Activated T-cell treated with anti-CD3 and anti-CD28 coated beads, Interleukin-2, amount 50 U/mL, for 4 hours (primary cell): ENCODE measurements around the gene STT3A. TPM values are rescaled to one million over a fixed set of nuclear protein-coding genes. Genes with fewer than 3 reads are reported as not detected.

ENCODE experiments used
- ATAC-seq, 2 donors: fragments of 200-7000 bp; cut with Tn5 transposase; one replicate each; pipeline ENCODE4 v1.10.0; 2021
- DNase-seq: peaks from one replicate; pipeline ENCODE4 v3.0.0-alpha.2; 2020
- H3K27me3 Mint-ChIP-seq: one replicate; pipeline ENCODE4 v1.8.0; 2021; ENCODE audit warnings: low read depth, mixed read lengths
- H3K36me3 Mint-ChIP-seq: one replicate; pipeline ENCODE4 v1.8.0; 2022; ENCODE audit warnings: mixed read lengths; ENCODE audit not compliant: insufficient read depth
- H3K4me1 Mint-ChIP-seq: one replicate; pipeline ENCODE4 v1.8.0; 2021; ENCODE audit warnings: low read depth, mixed read lengths
- H3K4me3 Mint-ChIP-seq: one replicate; pipeline ENCODE4 v1.8.0; 2021; ENCODE audit warnings: mild to moderate bottlenecking, moderate library complexity, mixed read lengths
- H3K9me3 Mint-ChIP-seq: one replicate; pipeline ENCODE4 v1.8.0; 2021; ENCODE audit warnings: mixed read lengths
- total RNA-seq, 3 donors: library from RNA; stranded (reverse); gene quantifications; one replicate each; pipeline ENCODE4 v1.2.1, GENCODE V29; 2021

Gene STT3A
- total RNA-seq, 3 donors from 2014 or later: 124 to 148 (median 141) TPM

DNA sequence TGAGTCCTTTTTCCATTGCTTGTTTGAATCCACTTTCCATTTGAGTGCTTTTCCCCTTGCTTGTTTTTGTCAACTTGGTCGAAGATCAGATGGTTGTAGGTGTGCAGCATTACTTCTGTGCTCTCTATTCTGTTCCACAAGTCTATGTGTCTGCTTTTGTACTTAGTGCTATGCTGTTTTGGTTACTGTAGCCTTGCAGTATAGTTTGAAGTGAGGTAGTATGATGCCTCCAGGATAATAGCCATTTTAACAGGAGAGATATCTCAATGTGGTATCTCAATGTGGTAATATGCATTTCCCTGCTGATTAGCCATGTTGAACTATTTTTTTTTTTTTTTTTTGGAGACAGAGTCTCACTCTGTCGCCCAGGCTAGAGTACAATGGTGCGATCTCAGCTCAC, 71.3 kb downstream of the STT3A start:
- ATAC-seq (peak in 1 of 2 donors; percentile 23), DNase-seq (no peak)
- peaks cover 12% of the 10 kb centered on the region for H3K36me3 Mint-ChIP-seq
- peaks cover 9% of the 10 kb centered on the region for H3K9me3 Mint-ChIP-seq
- H3K27me3 Mint-ChIP-seq: no peaks in the 10 kb centered on the region
- H3K4me1 Mint-ChIP-seq: no peaks in the 10 kb centered on the region
- H3K4me3 Mint-ChIP-seq: no peak overlapping the region

GRCh38 chr11:125667151-125667550, 74.5 kb downstream of the STT3A start:
- no peak overlapping the region for H3K4me3 Mint-ChIP-seq
- no peaks in the 10 kb centered on the region for H3K4me1 Mint-ChIP-seq
- ATAC-seq: no peak
- peaks cover 18% of the 10 kb centered on the region for H3K36me3 Mint-ChIP-seq
- no peak for DNase-seq
- H3K9me3 Mint-ChIP-seq: peaks cover 9% of the 10 kb centered on the region
- H3K27me3 Mint-ChIP-seq: no peaks in the 10 kb centered on the region

GRCh38 chr11:125670172-125670571, 77.5 kb downstream of the STT3A start:
- no peaks in the 10 kb centered on the region for H3K27me3 Mint-ChIP-seq
- H3K4me3 Mint-ChIP-seq: no peak overlapping the region
- no peaks in the 10 kb centered on the region for H3K4me1 Mint-ChIP-seq
- ATAC-seq (no peak), DNase-seq (no peak)
- peaks cover 7% of the 10 kb centered on the region for H3K9me3 Mint-ChIP-seq
- H3K36me3 Mint-ChIP-seq: peaks cover 17% of the 10 kb centered on the region

GRCh38 chr11:125671561-125671960, 78.9 kb downstream of the STT3A start:
- DNase-seq: no peak

More at GRCh38 chr11:125671561-125671960, 78.9 kb downstream of the STT3A start:
- H3K9me3 Mint-ChIP-seq: peaks cover 4% of the 10 kb centered on the region
- no peaks in the 10 kb centered on the region for H3K4me1 Mint-ChIP-seq
- no peak for ATAC-seq
- H3K27me3 Mint-ChIP-seq: no peaks in the 10 kb centered on the region
- H3K4me3 Mint-ChIP-seq: no peak overlapping the region
- H3K36me3 Mint-ChIP-seq: peaks cover 15% of the 10 kb centered on the region

Other genes starting within 250 kb of the STT3A start
- gene FEZ1, start 96.6 kb upstream of the STT3A start, total RNA-seq: 1 to 10 TPM; 1.1 to 2.0 (median 1.5) TPM
- gene EI24, start 23.4 kb upstream of the STT3A start, total RNA-seq: 10 to 100 TPM; 53.8 to 61.9 (median 57.2) TPM
- 100 to 1,000 TPM in 2 of 3 donors, 10 to 100 TPM in 1; 93.4 to 134 (median 108) TPM for gene CHEK1, start 32.3 kb downstream of the STT3A start, total RNA-seq
- gene ACRV1, start 88.0 kb downstream of the STT3A start, total RNA-seq: not detected
- gene PATE1, start 153.4 kb downstream of the STT3A start, total RNA-seq: not detected
- gene PATE2, start 186.0 kb downstream of the STT3A start, total RNA-seq: not detected
- not detected for gene PATE3, start 195.3 kb downstream of the STT3A start, total RNA-seq
- not detected for gene PATE4, start 240.5 kb downstream of the STT3A start, total RNA-seq